Lower lobe of right lung (tissue), 2 donors: Measurements from ENCODE around the gene TMEM245. TPM values are rescaled to one million over a fixed set of nuclear protein-coding genes. Genes with fewer than 3 reads are reported as not detected.
A peak's percentile ranks its signal among the peaks of the same experiment; 100 is the strongest.
"Not testable (repeated sequence)": the region's sequence is repeated elsewhere in the genome, so short reads cannot be mapped to it uniquely, and the experiment has no call there.

Experiments
- ATAC-seq, 2 donors: fragments of 200-7000 bp; cut with Tn5 transposase; one replicate each; pipeline ENCODE4 v1.9.1; 2020 to 2022; ENCODE audit warnings: mild to moderate bottlenecking in 2 of 2, moderate library complexity in 2 of 2
- DNase-seq: peaks from one replicate; pipeline ENCODE4 v3.0.0-alpha.2; 2020
- H3K27ac ChIP-seq: fragments of 200-600 bp; one replicate; pipeline ENCODE4 v1.8.0; 2022
- H3K27me3 ChIP-seq: fragments of 200-600 bp; one replicate; pipeline ENCODE4 v1.8.0; 2022; ENCODE audit warnings: low read depth
- H3K36me3 ChIP-seq: fragments of 200-600 bp; one replicate; pipeline ENCODE4 v1.8.0; 2022; ENCODE audit warnings: mild to moderate bottlenecking
- H3K4me1 ChIP-seq: fragments of 200-600 bp; one replicate; pipeline ENCODE4 v1.8.0; 2022
- H3K4me3 ChIP-seq: fragments of 200-600 bp; one replicate; pipeline ENCODE4 v1.8.0; 2022; ENCODE audit warnings: mild to moderate bottlenecking
- H3K9me3 ChIP-seq: fragments of 200-600 bp; one replicate; pipeline ENCODE4 v1.8.0; 2022
- CTCF ChIP-seq: fragments of 200-600 bp; IDR thresholded peaks from one replicate; pipeline ENCODE4 v1.8.0; 2022; ENCODE audit warnings: antibody characterized with exemption, mild to moderate bottlenecking
- intact Hi-C: fragments of 100-400 bp; cut with DNase I; formaldehyde crosslinking; loops from one replicate; pipeline ENCODE4 v1.11.0; 2022
- total RNA-seq: library from RNA; stranded (reverse); fragmentation: NEBNext Ultra II Directional; extraction: Animal tissue kit (Norgen Biotek cat#: 25700); gene quantifications from one replicate; pipeline ENCODE4 v1.2.1, GENCODE V29; 2021
- donor health status: DM: no; HTN: yes; CAD: no; lungs with severe emphysema.

Gene TMEM245
- total RNA-seq, 1 donor from 2014 or later, result 85.7 TPM

- TF ChIP-seq CTCF, result no peak
- ATAC-seq (peak; percentile 77 to 82), DNase-seq (no peak)
- intact Hi-C loops, result no loop called here
- no peak overlapping the region for H3K4me3 ChIP-seq
- H3K36me3 ChIP-seq, result peaks cover 83% of the 10 kb centered on the region
- H3K27me3 ChIP-seq, result no peaks in the 10 kb centered on the region
- peaks cover 7% of the 10 kb centered on the region for H3K4me1 ChIP-seq
- no peak overlapping the region for H3K27ac ChIP-seq
- no peaks in the 10 kb centered on the region for H3K9me3 ChIP-seq
Observed at GRCh38 chr9:109063760-109064159, 56.0 kb downstream of the TMEM245 start.

- H3K36me3 ChIP-seq, result peaks cover 85% of the 10 kb centered on the region
- H3K4me3 ChIP-seq, result no peak overlapping the region
- DNase-seq (no peak), ATAC-seq (no peak)
- H3K27ac ChIP-seq, result no peak overlapping the region
- H3K27me3 ChIP-seq, result no peaks in the 10 kb centered on the region
- intact Hi-C loops, result no loop called here
- peaks cover 7% of the 10 kb centered on the region for H3K4me1 ChIP-seq
- H3K9me3 ChIP-seq, result no peaks in the 10 kb centered on the region
- TF ChIP-seq CTCF, result no peak
Observed at GRCh38 chr9:109062543-109062942, 57.2 kb downstream of the TMEM245 start.

GRCh38 chr9:109060191-109060590 is 59.6 kb downstream of the TMEM245 start:
- TF ChIP-seq CTCF, result no peak
- Histone ChIP-seq H3K4me1 (peaks cover 7% of the 10 kb centered on the region), H3K4me3 (no peak overlapping the region), H3K36me3 (peaks cover 98% of the 10 kb centered on the region), H3K9me3 (no peaks in the 10 kb centered on the region), H3K27ac (no peak overlapping the region), H3K27me3 (no peaks in the 10 kb centered on the region)
- ATAC-seq, result no peak
- intact Hi-C loops, result no loop called here
- DNase-seq, result no peak

- ATAC-seq, H3K4me3 ChIP-seq, H3K27me3 ChIP-seq, DNase-seq, H3K9me3 ChIP-seq, H3K27ac ChIP-seq, intact Hi-C loops, H3K4me1 ChIP-seq: not testable (repeated sequence)
- H3K36me3 ChIP-seq, result peaks cover 98% of the 10 kb centered on the region
Observed at GRCh38 chr9:109053121-109053520, 66.6 kb downstream of the TMEM245 start.

- Histone ChIP-seq H3K27me3 (no peaks in the 10 kb centered on the region), H3K27ac (no peak overlapping the region), H3K4me1 (no peaks in the 10 kb centered on the region), H3K4me3 (no peak overlapping the region), H3K36me3 (peaks cover 98% of the 10 kb centered on the region), H3K9me3 (no peaks in the 10 kb centered on the region)
- DNase-seq (no peak), ATAC-seq (no peak)
- intact Hi-C loops, result no loop called here
- no peak for TF ChIP-seq CTCF
Observed at GRCh38 chr9:109052416-109052815, 67.3 kb downstream of the TMEM245 start.

- ATAC-seq, result no peak
- Histone ChIP-seq H3K9me3 (no peaks in the 10 kb centered on the region), H3K4me3 (no peak overlapping the region), H3K36me3 (peaks cover 98% of the 10 kb centered on the region), H3K27ac (no peak overlapping the region), H3K27me3 (no peaks in the 10 kb centered on the region), H3K4me1 (no peaks in the 10 kb centered on the region)
- intact Hi-C loops, result no loop called here
- no peak for TF ChIP-seq CTCF
- no peak for DNase-seq
Observed at GRCh38 chr9:109051733-109052132, 68.0 kb downstream of the TMEM245 start.
